MM.1S (cell line): ENCODE data around the gene RNF123.

Source experiments
- DNase-seq: peaks from one replicate; pipeline ENCODE4 v3.0.0-alpha.2; 2015
- H2AFZ ChIP-seq: fragments of 300-600 bp; sonication (generic); 2 replicates; pipeline ENCODE4 v1.6.0; 2016; ENCODE audit warnings: antibody characterized with exemption, low read length
- H3F3A ChIP-seq: fragments of 300-600 bp; sonication (generic); 2 replicates; pipeline ENCODE4 v1.6.1; 2016; ENCODE audit warnings: mild to moderate bottlenecking, antibody characterized with exemption, low read length, moderate library complexity, mixed read lengths; ENCODE audit not compliant: insufficient read depth
- H3K27ac ChIP-seq: fragments of 300-600 bp; sonication (generic); 2 replicates; pipeline ENCODE4 v1.5.1; 2016; ENCODE audit warnings: mild to moderate bottlenecking, low read length
- H3K27me3 ChIP-seq: fragments of 300-600 bp; sonication (generic); replicated peaks from 2 replicates; pipeline ENCODE4 v1.6.0; 2016; ENCODE audit warnings: low read length; ENCODE audit not compliant: insufficient read depth
- H3K36me3 ChIP-seq: fragments of 300-600 bp; sonication (generic); replicated peaks from 2 replicates; pipeline ENCODE4 v1.6.1; 2016; ENCODE audit warnings: mild to moderate bottlenecking, low read length, mixed read lengths; ENCODE audit not compliant: insufficient read depth
- H3K4me1 ChIP-seq: fragments of 300-600 bp; sonication (generic); 2 replicates; pipeline ENCODE4 v1.6.1; 2016; ENCODE audit warnings: low read length, mixed read lengths
- H3K4me2 ChIP-seq: fragments of 300-600 bp; sonication (generic); 2 replicates; pipeline ENCODE4 v1.6.0; 2016; ENCODE audit warnings: low read depth, low read length
- H3K4me3 ChIP-seq: fragments of 300-600 bp; sonication (generic); 2 replicates; pipeline ENCODE4 v1.5.1; 2016; ENCODE audit warnings: low read length, mixed read lengths
- H3K79me2 ChIP-seq: fragments of 300-600 bp; sonication (generic); 2 replicates; pipeline ENCODE4 v1.6.1; 2016; ENCODE audit warnings: mixed run types, low read length, mixed read lengths
- H3K9ac ChIP-seq: fragments of 300-600 bp; sonication (generic); 2 replicates; pipeline ENCODE4 v1.6.1; 2016; ENCODE audit warnings: low read length, mixed read lengths
- H3K9me2 ChIP-seq: fragments of 300-600 bp; sonication (generic); replicated peaks from 2 replicates; pipeline ENCODE4 v1.6.1; 2016; ENCODE audit warnings: mild to moderate bottlenecking, low read length, mixed read lengths; ENCODE audit not compliant: insufficient read depth
- H3K9me3 ChIP-seq: fragments of 300-600 bp; sonication (generic); replicated peaks from 2 replicates; pipeline ENCODE4 v1.6.1; 2016; ENCODE audit warnings: mild to moderate bottlenecking, low read length, mixed read lengths; ENCODE audit not compliant: insufficient read depth
- H4K20me1 ChIP-seq: fragments of 300-600 bp; sonication (generic); 2 replicates; pipeline ENCODE4 v1.6.1; 2016; ENCODE audit warnings: mild to moderate bottlenecking, low read length, moderate library complexity, mixed read lengths; ENCODE audit not compliant: insufficient read depth
- EZH2 ChIP-seq: fragments of 300-600 bp; sonication (generic); optimal IDR thresholded peaks from 2 replicates; pipeline ENCODE3; 2017; ENCODE audit warnings: low read depth, mild to moderate bottlenecking, antibody characterized with exemption, low read length, mixed read lengths
- EZH2phosphoT487 ChIP-seq: fragments of 300-600 bp; sonication (generic); IDR thresholded peaks from 2 replicates; pipeline ENCODE4 v1.6.1; 2018; ENCODE audit warnings: antibody characterized with exemption, low read length
- TF ChIP-seq, protein P1 (sequence below): fragments of 300-600 bp; sonication (generic); IDR thresholded peaks from 2 replicates; pipeline ENCODE4 v1.5.1; 2016; ENCODE audit warnings: antibody characterized with exemption, low read length, mixed read lengths

RNF123 gene

DNA sequence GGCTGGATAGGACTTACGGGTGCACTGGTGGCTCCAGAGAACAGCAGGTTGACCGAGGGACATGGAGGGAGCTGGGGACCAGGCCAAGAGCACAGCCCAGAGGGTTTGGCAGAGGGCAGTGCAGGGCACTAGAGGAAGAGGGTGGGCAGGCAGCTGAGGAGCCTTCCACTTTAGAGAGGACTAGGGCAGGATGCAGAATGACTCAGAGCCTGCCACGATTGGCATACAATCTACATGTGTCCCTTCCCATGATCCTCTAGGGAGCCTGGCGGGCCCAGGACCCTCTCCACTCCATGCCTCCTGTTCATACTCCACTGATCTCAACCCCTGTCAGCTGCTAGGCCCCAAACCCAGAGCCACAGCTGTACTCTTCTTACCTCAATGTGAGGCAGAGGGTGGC lies 29.6 kb upstream of the RNF123 start:
- no peak for DNase-seq
- no peak overlapping the region for H3K27ac ChIP-seq
- H3K27me3 ChIP-seq = peaks cover 33% of the 10 kb centered on the region
- no peaks in the 10 kb centered on the region for H3K79me2 ChIP-seq
- no peak overlapping the region for H3K4me2 ChIP-seq
- no peaks in the 10 kb centered on the region for H3K36me3 ChIP-seq
- H3K9me2 ChIP-seq = no peaks in the 10 kb centered on the region
- H3K4me3 ChIP-seq = no peak overlapping the region
- no peaks in the 10 kb centered on the region for H4K20me1 ChIP-seq
- peaks cover 8% of the 10 kb centered on the region; the same call in 1 of the 2 replicates for H3K4me1 ChIP-seq
- H2AFZ ChIP-seq = no peak overlapping the region
- TF ChIP-seq, protein P1, sequence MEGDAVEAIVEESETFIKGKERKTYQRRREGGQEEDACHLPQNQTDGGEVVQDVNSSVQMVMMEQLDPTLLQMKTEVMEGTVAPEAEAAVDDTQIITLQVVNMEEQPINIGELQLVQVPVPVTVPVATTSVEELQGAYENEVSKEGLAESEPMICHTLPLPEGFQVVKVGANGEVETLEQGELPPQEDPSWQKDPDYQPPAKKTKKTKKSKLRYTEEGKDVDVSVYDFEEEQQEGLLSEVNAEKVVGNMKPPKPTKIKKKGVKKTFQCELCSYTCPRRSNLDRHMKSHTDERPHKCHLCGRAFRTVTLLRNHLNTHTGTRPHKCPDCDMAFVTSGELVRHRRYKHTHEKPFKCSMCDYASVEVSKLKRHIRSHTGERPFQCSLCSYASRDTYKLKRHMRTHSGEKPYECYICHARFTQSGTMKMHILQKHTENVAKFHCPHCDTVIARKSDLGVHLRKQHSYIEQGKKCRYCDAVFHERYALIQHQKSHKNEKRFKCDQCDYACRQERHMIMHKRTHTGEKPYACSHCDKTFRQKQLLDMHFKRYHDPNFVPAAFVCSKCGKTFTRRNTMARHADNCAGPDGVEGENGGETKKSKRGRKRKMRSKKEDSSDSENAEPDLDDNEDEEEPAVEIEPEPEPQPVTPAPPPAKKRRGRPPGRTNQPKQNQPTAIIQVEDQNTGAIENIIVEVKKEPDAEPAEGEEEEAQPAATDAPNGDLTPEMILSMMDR = no peak
- TF ChIP-seq EZH2phosphoT487 = no peak
- H3K9ac ChIP-seq = no peak overlapping the region
- no peaks in the 10 kb centered on the region for H3K9me3 ChIP-seq
- H3F3A ChIP-seq = no peaks in the 10 kb centered on the region

DNA sequence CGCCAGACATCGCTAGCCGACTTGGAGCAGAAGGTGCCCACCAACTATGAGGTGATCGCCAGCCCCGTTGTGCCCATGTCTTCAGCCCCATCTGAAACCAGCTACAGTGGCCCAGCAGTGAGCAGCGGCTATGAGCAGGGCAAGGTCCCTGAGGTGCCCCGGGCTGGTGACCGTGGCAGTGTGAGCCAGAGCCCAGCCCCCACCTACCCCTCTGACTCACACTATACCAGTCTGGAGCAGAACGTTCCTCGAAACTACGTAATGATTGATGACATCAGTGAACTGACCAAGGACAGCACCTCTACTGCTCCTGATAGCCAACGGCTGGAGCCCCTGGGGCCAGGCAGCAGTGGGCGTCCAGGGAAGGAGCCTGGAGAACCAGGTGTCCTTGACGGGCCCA lies 28.1 kb upstream of the RNF123 start:
- Histone ChIP-seq H3K36me3 (no peaks in the 10 kb centered on the region), H3K9ac (no peak overlapping the region), H3K9me2 (no peaks in the 10 kb centered on the region), H3K9me3 (no peaks in the 10 kb centered on the region), H4K20me1 (no peaks in the 10 kb centered on the region), H3K27ac (no peak overlapping the region), H3K4me1 (no peaks in the 10 kb centered on the region), H3F3A (no peaks in the 10 kb centered on the region), H3K4me3 (no peak overlapping the region), H3K27me3 (peaks cover 33% of the 10 kb centered on the region), H3K4me2 (no peak overlapping the region), H2AFZ (no peak overlapping the region), H3K79me2 (no peaks in the 10 kb centered on the region)
- DNase-seq = no peak
- TF ChIP-seq EZH2 (no peak), EZH2phosphoT487 (no peak)
- TF ChIP-seq, protein P1 = no peak

DNA sequence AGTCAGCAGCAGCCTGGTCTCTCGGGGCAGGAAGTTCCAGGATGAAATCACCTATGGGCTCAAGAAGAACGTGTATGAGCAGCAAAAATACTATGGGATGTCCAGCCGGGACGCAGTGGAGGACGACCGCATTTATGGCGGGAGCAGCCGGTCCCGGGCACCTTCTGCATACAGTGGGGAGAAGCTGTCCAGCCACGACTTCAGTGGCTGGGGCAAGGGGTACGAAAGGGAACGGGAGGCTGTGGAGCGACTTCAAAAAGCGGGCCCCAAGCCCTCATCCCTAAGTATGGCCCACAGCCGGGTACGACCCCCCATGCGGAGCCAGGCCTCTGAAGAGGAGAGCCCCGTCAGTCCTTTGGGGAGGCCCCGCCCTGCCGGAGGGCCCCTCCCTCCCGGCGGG lies 27.3 kb upstream of the RNF123 start:
- TF ChIP-seq, protein P1 = no peak
- Histone ChIP-seq H3K9me2 (no peaks in the 10 kb centered on the region), H3K4me3 (no peak overlapping the region)

More for the DNA sequence above, 27.3 kb upstream of the RNF123 start:
- no peak for DNase-seq
- H3K36me3 ChIP-seq = no peaks in the 10 kb centered on the region
- no peaks in the 10 kb centered on the region for H4K20me1 ChIP-seq
- no peak overlapping the region for H2AFZ ChIP-seq
- H3K9me3 ChIP-seq = no peaks in the 10 kb centered on the region
- no peak overlapping the region for H3K27ac ChIP-seq
- no peak overlapping the region for H3K9ac ChIP-seq
- no peaks in the 10 kb centered on the region for H3K79me2 ChIP-seq
- H3K27me3 ChIP-seq = peaks cover 26% of the 10 kb centered on the region
- H3K4me1 ChIP-seq = no peaks in the 10 kb centered on the region
- no peaks in the 10 kb centered on the region for H3F3A ChIP-seq
- H3K4me2 ChIP-seq = no peak overlapping the region
